HepG2 (cell line): Measurements from ENCODE around the gene COX5B. TPM values are rescaled to one million over a fixed set of nuclear protein-coding genes. Genes with fewer than 3 reads are reported as not detected.
A peak's percentile ranks its signal among the peaks of the same experiment; 100 is the strongest.

ENCODE experiments used
- ARNT2 ChIP-seq: sonication (generic); formaldehyde crosslinking; IDR thresholded peaks from 2 replicates; pipeline ENCODE4 v1.8.0; 2022; ENCODE audit warnings: mild to moderate bottlenecking, low read depth, missing genetic modification reagents, moderate library complexity
- CREB1 ChIP-seq, 2 experiments: fragments of 450-650 bp in 1 of 2; IDR thresholded peaks; 2 replicates each; pipeline ENCODE4 v1.6.1; 2016 to 2017; ENCODE audit warnings: control low read depth in 1 of 2, mild to moderate bottlenecking in 1 of 2, missing compliant biosample characterization in 1 of 2, missing genetic modification characterization in 1 of 2
- GZF1 ChIP-seq: sonication (generic); formaldehyde crosslinking; IDR thresholded peaks from 2 replicates; pipeline ENCODE4 v1.5.1; 2020; ENCODE audit warnings: mild to moderate bottlenecking, missing genetic modification reagents
- HES4 ChIP-seq: sonication (generic); formaldehyde crosslinking; IDR thresholded peaks from 2 replicates; pipeline ENCODE4 v1.9.0; 2021; ENCODE audit warnings: mild to moderate bottlenecking, missing genetic modification reagents, borderline replicate concordance
- KLF12 ChIP-seq: sonication (generic); formaldehyde crosslinking; IDR thresholded peaks from 2 replicates; pipeline ENCODE4 v1.4.0; 2020; ENCODE audit warnings: missing genetic modification reagents, borderline replicate concordance
- NCOR1 ChIP-seq: fragments of 200-600 bp; sonication (generic); IDR thresholded peaks from 2 replicates; pipeline ENCODE4 v1.7.0; 2017; ENCODE audit warnings: antibody characterized with exemption, low read length, borderline replicate concordance
- PAF1 ChIP-seq: IDR thresholded peaks from 2 replicates; pipeline ENCODE4 v1.6.1; 2016; ENCODE audit warnings: missing genetic modification reagents, missing compliant biosample characterization
- ZFP41 ChIP-seq: sonication (generic); formaldehyde crosslinking; IDR thresholded peaks from 2 replicates; pipeline ENCODE4 v1.4.0; 2020; ENCODE audit warnings: mild to moderate bottlenecking, missing genetic modification reagents, borderline replicate concordance
- ZFP82 ChIP-seq: sonication (generic); formaldehyde crosslinking; IDR thresholded peaks from 2 replicates; pipeline ENCODE4 v1.5.1; 2020; ENCODE audit warnings: mild to moderate bottlenecking, missing genetic modification reagents, borderline replicate concordance
- ZFYVE20 ChIP-seq: sonication (generic); formaldehyde crosslinking; IDR thresholded peaks from 2 replicates; pipeline ENCODE4 v1.8.0; 2023; ENCODE audit warnings: low read depth, mild to moderate bottlenecking, moderate library complexity, missing genetic modification reagents, borderline replicate concordance
- ZNF354B ChIP-seq: sonication (generic); formaldehyde crosslinking; IDR thresholded peaks from 2 replicates; pipeline ENCODE4 v1.8.0; 2022; ENCODE audit warnings: mild to moderate bottlenecking, missing genetic modification reagents
- ZNF460 ChIP-seq: sonication (generic); formaldehyde crosslinking; IDR thresholded peaks from 2 replicates; pipeline ENCODE4 v1.5.1; 2020; ENCODE audit warnings: missing genetic modification reagents, mild to moderate bottlenecking, borderline replicate concordance
- ZNF496 ChIP-seq: sonication (generic); formaldehyde crosslinking; IDR thresholded peaks from 2 replicates; pipeline ENCODE4 v1.8.1; 2023; ENCODE audit warnings: mild to moderate bottlenecking, moderate library complexity, missing genetic modification reagents; ENCODE audit not compliant: insufficient replicate concordance
- ZNF501 ChIP-seq: sonication (generic); formaldehyde crosslinking; IDR thresholded peaks from 2 replicates; pipeline ENCODE4 v1.5.1; 2020; ENCODE audit warnings: mild to moderate bottlenecking, moderate library complexity, missing genetic modification reagents
- ZNF605 ChIP-seq: sonication (generic); formaldehyde crosslinking; IDR thresholded peaks from 2 replicates; pipeline ENCODE4 v1.8.0; 2022; ENCODE audit warnings: mild to moderate bottlenecking, missing genetic modification reagents
- ZSCAN12 ChIP-seq: sonication (generic); formaldehyde crosslinking; IDR thresholded peaks from 2 replicates; pipeline ENCODE4 v1.9.0; 2021; ENCODE audit warnings: mild to moderate bottlenecking, missing genetic modification reagents
- polyA plus RNA-seq, 8 experiments: library from polyadenylated mRNA; depleted of rRNA in 3 of 8; stranded (reverse) in 7 of 8; unstranded in 1 of 8; fragments of >200 nt; fragmentation: Illumina TruSeq in 4 of 8; extraction: Trizol in 4 of 8; gene quantifications; 2 replicates each; pipeline versions ENCODE4 v1.2.1 to v1.2.3, GENCODE V29; 2011 to 2016; ENCODE audit warnings: low read depth in 4 of 8, missing spikeins in 1 of 8, mixed read lengths in 1 of 8; ENCODE audit not compliant: insufficient read depth in 1 of 8
- total RNA-seq, 5 experiments: library from RNA; depleted of rRNA; stranded (reverse); fragments of >200 nt; fragmentation: Illumina TruSeq; extraction: Trizol; gene quantifications; 2 replicates each; pipeline ENCODE4 v1.2.3, GENCODE V29; 2016; ENCODE audit warnings: low read depth in 1 of 5
- TF ChIP-seq, protein P1 (sequence below): sonication (generic); formaldehyde crosslinking; IDR thresholded peaks from 2 replicates; pipeline ENCODE4 v1.4.0; 2020; ENCODE audit warnings: missing genetic modification reagents
- TF ChIP-seq, protein P2 (sequence below): sonication (generic); formaldehyde crosslinking; IDR thresholded peaks from 2 replicates; pipeline ENCODE4 v1.4.0; 2020; ENCODE audit warnings: mild to moderate bottlenecking, low read depth, missing genetic modification reagents
- TF ChIP-seq, protein P3 (sequence below): sonication (generic); formaldehyde crosslinking; IDR thresholded peaks from 2 replicates; pipeline ENCODE4 v1.8.1; 2023; ENCODE audit warnings: mild to moderate bottlenecking, missing genetic modification reagents, borderline replicate concordance
- TF ChIP-seq, protein P4 (sequence below): sonication (generic); formaldehyde crosslinking; IDR thresholded peaks from 2 replicates; pipeline ENCODE4 v1.4.0; 2020; ENCODE audit warnings: mild to moderate bottlenecking, missing genetic modification reagents
- TF ChIP-seq, protein P5 (sequence below): sonication (generic); formaldehyde crosslinking; IDR thresholded peaks from 2 replicates; pipeline ENCODE4 v1.5.0; 2020; ENCODE audit warnings: mild to moderate bottlenecking, missing genetic modification reagents, borderline replicate concordance

COX5B gene
- total and polyA plus RNA-seq, 2 of the 13 experiments (the other 11 are each of a cell fraction or from before 2014, with no cell fraction given): 453 to 536 TPM

DNA sequence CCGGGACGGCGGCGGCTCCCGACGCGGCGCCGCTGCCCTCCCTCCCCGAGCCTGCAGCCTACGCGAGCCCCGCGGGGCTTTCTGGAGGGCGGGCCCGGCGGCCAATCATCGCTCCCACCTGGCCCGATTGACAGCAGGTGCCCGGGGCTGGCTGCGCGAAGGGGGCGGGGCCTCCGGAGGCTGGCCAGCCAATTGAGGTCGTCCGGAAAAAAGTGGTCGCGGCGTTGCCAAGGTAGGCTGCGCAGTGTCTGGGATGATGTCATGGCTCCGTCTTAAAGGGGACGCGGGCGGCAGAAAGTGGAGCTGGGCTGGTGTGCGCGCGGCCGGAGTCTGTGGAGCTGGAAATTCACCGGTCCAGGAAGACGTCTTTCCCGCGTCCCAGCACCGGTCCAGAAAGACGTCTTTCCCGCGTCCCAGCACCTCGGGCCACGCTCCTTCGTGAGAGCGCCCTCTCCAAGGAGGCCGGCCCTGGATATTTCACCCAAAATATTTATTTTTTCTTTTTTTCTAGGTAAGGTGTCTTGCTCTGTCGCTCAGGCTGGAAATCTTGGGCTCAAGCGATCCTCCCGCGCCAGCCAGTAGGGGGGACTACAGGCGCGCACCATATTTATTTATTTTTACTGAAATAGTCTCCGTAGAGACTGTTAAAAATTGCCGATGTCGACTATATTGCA is 18.2 kb downstream of the COX5B start, which contains the start of gene ACTR1B (continued):
- TF ChIP-seq, protein P1, sequence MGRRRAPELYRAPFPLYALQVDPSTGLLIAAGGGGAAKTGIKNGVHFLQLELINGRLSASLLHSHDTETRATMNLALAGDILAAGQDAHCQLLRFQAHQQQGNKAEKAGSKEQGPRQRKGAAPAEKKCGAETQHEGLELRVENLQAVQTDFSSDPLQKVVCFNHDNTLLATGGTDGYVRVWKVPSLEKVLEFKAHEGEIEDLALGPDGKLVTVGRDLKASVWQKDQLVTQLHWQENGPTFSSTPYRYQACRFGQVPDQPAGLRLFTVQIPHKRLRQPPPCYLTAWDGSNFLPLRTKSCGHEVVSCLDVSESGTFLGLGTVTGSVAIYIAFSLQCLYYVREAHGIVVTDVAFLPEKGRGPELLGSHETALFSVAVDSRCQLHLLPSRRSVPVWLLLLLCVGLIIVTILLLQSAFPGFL: no peak
- peak; percentile 89 for TF ChIP-seq CREB1 (IDR thresholded peaks at IDR 0.05)
- peak; percentile 87 for TF ChIP-seq CREB1 (CRISPR knock-in tag; IDR thresholded peaks at IDR 0.05)
- TF ChIP-seq ZNF496 (CRISPR knock-in tag): no peak
- TF ChIP-seq PAF1 (CRISPR knock-in tag): no peak
- peak; percentile 36; the same call in 1 of the 2 replicates for TF ChIP-seq ZNF501 (CRISPR knock-in tag)
- TF ChIP-seq, protein P2, sequence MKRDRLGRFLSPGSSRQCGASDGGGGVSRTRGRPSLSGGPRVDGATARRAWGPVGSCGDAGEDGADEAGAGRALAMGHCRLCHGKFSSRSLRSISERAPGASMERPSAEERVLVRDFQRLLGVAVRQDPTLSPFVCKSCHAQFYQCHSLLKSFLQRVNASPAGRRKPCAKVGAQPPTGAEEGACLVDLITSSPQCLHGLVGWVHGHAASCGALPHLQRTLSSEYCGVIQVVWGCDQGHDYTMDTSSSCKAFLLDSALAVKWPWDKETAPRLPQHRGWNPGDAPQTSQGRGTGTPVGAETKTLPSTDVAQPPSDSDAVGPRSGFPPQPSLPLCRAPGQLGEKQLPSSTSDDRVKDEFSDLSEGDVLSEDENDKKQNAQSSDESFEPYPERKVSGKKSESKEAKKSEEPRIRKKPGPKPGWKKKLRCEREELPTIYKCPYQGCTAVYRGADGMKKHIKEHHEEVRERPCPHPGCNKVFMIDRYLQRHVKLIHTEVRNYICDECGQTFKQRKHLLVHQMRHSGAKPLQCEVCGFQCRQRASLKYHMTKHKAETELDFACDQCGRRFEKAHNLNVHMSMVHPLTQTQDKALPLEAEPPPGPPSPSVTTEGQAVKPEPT (CRISPR knock-in tag): no peak
- TF ChIP-seq ZSCAN12: 0 out of 2 replicates have a peak, but pooled peaks have one; percentile 68
- TF ChIP-seq ZFP41 (CRISPR knock-in tag): no peak
- TF ChIP-seq KLF12 (CRISPR knock-in tag): no peak
- TF ChIP-seq ZNF605 (CRISPR knock-in tag): no peak
- no peak for TF ChIP-seq GZF1 (CRISPR knock-in tag)
- TF ChIP-seq ZNF460 (CRISPR knock-in tag): no peak
- peak; percentile 30; the same call in 1 of the 2 replicates for TF ChIP-seq NCOR1
- TF ChIP-seq ZFP82 (CRISPR knock-in tag): peak; percentile 63; the same call in 1 of the 2 replicates
- peak; percentile 19 for TF ChIP-seq ARNT2 (CRISPR knock-in tag)
- no peak for TF ChIP-seq ZFYVE20 (CRISPR knock-in tag)
- TF ChIP-seq HES4 (CRISPR knock-in tag): 0 out of 2 replicates have a peak, but pooled peaks have one; percentile 64
- TF ChIP-seq, protein P3, sequence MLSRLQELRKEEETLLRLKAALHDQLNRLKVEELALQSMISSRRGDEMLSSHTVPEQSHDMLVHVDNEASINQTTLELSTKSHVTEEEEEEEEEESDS (CRISPR knock-in tag): no peak
- no peak for TF ChIP-seq ZNF354B
- TF ChIP-seq, protein P4, sequence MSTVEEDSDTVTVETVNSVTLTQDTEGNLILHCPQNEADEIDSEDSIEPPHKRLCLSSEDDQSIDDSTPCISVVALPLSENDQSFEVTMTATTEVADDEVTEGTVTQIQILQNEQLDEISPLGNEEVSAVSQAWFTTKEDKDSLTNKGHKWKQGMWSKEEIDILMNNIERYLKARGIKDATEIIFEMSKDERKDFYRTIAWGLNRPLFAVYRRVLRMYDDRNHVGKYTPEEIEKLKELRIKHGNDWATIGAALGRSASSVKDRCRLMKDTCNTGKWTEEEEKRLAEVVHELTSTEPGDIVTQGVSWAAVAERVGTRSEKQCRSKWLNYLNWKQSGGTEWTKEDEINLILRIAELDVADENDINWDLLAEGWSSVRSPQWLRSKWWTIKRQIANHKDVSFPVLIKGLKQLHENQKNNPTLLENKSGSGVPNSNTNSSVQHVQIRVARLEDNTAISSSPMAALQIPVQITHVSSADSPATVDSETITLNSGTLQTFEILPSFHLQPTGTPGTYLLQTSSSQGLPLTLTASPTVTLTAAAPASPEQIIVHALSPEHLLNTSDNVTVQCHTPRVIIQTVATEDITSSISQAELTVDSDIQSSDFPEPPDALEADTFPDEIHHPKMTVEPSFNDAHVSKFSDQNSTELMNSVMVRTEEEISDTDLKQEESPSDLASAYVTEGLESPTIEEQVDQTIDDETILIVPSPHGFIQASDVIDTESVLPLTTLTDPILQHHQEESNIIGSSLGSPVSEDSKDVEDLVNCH: no peak
- TF ChIP-seq, protein P5, sequence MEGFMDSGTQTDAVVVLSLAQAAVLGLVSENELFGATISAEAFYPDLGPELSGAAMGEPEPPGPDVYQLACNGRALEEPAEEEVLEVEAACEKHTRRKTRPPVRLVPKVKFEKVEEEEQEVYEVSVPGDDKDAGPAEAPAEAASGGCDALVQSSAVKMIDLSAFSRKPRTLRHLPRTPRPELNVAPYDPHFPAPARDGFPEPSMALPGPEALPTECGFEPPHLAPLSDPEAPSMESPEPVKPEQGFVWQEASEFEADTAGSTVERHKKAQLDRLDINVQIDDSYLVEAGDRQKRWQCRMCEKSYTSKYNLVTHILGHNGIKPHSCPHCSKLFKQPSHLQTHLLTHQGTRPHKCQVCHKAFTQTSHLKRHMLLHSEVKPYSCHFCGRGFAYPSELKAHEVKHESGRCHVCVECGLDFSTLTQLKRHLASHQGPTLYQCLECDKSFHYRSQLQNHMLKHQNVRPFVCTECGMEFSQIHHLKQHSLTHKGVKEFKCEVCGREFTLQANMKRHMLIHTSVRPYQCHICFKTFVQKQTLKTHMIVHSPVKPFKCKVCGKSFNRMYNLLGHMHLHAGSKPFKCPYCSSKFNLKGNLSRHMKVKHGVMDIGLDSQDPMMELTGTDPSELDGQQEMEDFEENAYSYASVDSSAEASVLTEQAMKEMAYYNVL (CRISPR knock-in tag): peak; percentile 63; the same call in 1 of the 2 replicates
